Fibroblast of lung (primary cell): ENCODE results near the gene ZNF398. TPM values are rescaled to one million over a fixed set of nuclear protein-coding genes. Genes with fewer than 3 reads are reported as not detected.

Source experiments
- DNase-seq, 2 donors: peaks; one replicate each; pipeline versions ENCODE4 v3.0.0 to v3.0.0-alpha.2; 2010; ENCODE audit warnings: low read depth in 2 of 2
- H2AFZ ChIP-seq: 2 replicates; pipeline ENCODE4 v1.5.1; 2012; ENCODE audit warnings: low read length, control low read depth, inconsistent platforms
- H3K27ac ChIP-seq: 2 replicates; pipeline ENCODE4 v1.5.1; 2011; ENCODE audit warnings: low read length, control low read depth; ENCODE audit not compliant: insufficient read depth
- H3K27me3 ChIP-seq: 2 replicates; pipeline ENCODE4 v1.5.1; 2011; ENCODE audit warnings: mild to moderate bottlenecking, low read length; ENCODE audit not compliant: control insufficient read depth, insufficient read depth
- H3K36me3 ChIP-seq: 2 replicates; pipeline ENCODE4 v1.5.1; 2011; ENCODE audit warnings: low read length; ENCODE audit not compliant: control insufficient read depth, insufficient read depth
- H3K4me1 ChIP-seq: 2 replicates; pipeline ENCODE4 v1.5.1; 2011; ENCODE audit warnings: low read length; ENCODE audit not compliant: control insufficient read depth, insufficient read depth; ENCODE audit errors: extremely low read depth
- H3K4me2 ChIP-seq: 2 replicates; pipeline ENCODE4 v1.5.1; 2011; ENCODE audit warnings: low read length, control low read depth; ENCODE audit not compliant: insufficient read depth; ENCODE audit errors: extremely low read depth
- H3K4me3 ChIP-seq, 4 experiments: fragments of 200-600 bp in 1 of 4; sonication (generic) in 1 of 4; replicated peaks in 1 of 4; 2 replicates each; pipeline ENCODE4 v1.5.1; 2011 to 2016; ENCODE audit warnings: low read length in 4 of 4, low read depth in 3 of 4, mild to moderate bottlenecking in 3 of 4, control low read depth in 2 of 4, inconsistent platforms in 1 of 4, mixed read lengths in 1 of 4; ENCODE audit not compliant: insufficient read depth in 1 of 4; ENCODE audit errors: control extremely low read depth in 1 of 4
- H3K79me2 ChIP-seq: 2 replicates; pipeline ENCODE4 v1.5.1; 2012; ENCODE audit warnings: mild to moderate bottlenecking, low read length, inconsistent platforms; ENCODE audit not compliant: control insufficient read depth, insufficient read depth
- H3K9ac ChIP-seq: 2 replicates; pipeline ENCODE4 v1.5.1; 2011; ENCODE audit warnings: mild to moderate bottlenecking, low read length, control low read depth; ENCODE audit not compliant: insufficient read depth
- H3K9me3 ChIP-seq: 2 replicates; pipeline ENCODE4 v1.5.1; 2012; ENCODE audit warnings: low read depth, low read length; ENCODE audit not compliant: control insufficient read depth, insufficient read depth
- H4K20me1 ChIP-seq: 2 replicates; pipeline ENCODE4 v1.5.1; 2011; ENCODE audit warnings: low read length; ENCODE audit not compliant: control insufficient read depth, insufficient read depth; ENCODE audit errors: extremely low read depth
- EZH2 ChIP-seq: IDR thresholded peaks from 2 replicates; pipeline ENCODE4 v1.5.1; 2012; ENCODE audit warnings: low read length, control low read depth, mild to moderate bottlenecking; ENCODE audit errors: missing control alignments
- polyA plus RNA-seq, 2 donors: library from polyadenylated mRNA; depleted of rRNA in 1 of 2; stranded (reverse) in 1 of 2; unstranded in 1 of 2; fragments of >200 nt; gene quantifications; 2 replicates each; pipeline ENCODE4 v1.2.1, GENCODE V29; 2011 to 2012; ENCODE audit warnings: missing spikeins in 1 of 2
- total RNA-seq: library from RNA; depleted of rRNA; stranded (reverse); fragments of >200 nt; gene quantifications from 2 replicates; pipeline ENCODE4 v1.2.1, GENCODE V29; 2014
- TF ChIP-seq, protein P1 (sequence below), 2 donors: IDR thresholded peaks in 1 of 2; conservative IDR thresholded peaks in 1 of 2; 1 replicate in 1 of 2; 2 replicates in 1 of 2; pipeline ENCODE4 v1.5.1; 2011 to 2012; ENCODE audit warnings: low read length in 2 of 2, control low read depth in 1 of 2, inconsistent platforms in 1 of 2, low read depth in 1 of 2, mild to moderate bottlenecking in 1 of 2

The ZNF398 gene
- total and polyA plus RNA-seq, 2 donors (not counting 1 experiment from before 2014, with no cell fraction given): 6.7 to 7.3 TPM

DNA sequence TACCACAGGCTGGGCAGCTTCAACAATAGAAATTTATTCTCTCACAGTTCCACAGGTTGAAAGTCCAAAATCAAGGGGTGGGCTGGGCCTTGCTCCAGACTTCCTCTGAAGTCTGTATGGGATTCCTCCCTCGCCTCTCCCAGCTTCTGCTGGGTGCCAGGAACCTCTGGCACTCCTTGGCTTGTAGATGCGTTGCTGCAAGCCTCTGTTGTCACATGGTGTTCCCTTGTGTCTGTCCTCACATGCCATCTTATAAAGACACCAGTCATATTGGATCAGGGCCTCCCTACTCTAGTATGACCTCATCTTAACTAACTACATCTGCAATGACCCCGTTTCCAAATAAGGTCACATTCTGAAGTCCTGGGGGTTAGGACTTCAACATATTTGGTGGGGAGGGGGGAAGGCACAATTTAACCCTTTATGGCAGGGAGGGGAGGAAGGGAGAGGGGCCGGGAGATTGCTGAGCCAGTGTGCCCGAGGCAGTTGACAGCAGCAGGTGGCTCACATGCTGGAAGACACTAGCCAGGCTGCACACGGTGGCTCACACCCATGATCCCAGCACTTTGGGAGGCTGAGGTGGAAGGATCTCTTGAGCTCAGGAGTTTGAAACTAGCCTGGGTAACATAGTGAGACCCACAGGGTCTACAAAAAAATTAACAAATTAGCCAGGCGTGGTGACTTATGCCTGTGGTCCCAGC lies 66.9 kb downstream of the ZNF398 start:
- H3K9me3 ChIP-seq: no peaks in the 10 kb centered on the region
- no peak overlapping the region for H3K27ac ChIP-seq
- no peak overlapping the region for H2AFZ ChIP-seq
- H3K4me1 ChIP-seq: no peaks in the 10 kb centered on the region
- no peaks in the 10 kb centered on the region for H3K79me2 ChIP-seq
- no peaks in the 10 kb centered on the region for H3K27me3 ChIP-seq
- H3K4me3 ChIP-seq: no peak overlapping the region
- H4K20me1 ChIP-seq: no peaks in the 10 kb centered on the region
- H3K4me2 ChIP-seq: no peak overlapping the region
- no peak for TF ChIP-seq EZH2
- TF ChIP-seq, protein P1, sequence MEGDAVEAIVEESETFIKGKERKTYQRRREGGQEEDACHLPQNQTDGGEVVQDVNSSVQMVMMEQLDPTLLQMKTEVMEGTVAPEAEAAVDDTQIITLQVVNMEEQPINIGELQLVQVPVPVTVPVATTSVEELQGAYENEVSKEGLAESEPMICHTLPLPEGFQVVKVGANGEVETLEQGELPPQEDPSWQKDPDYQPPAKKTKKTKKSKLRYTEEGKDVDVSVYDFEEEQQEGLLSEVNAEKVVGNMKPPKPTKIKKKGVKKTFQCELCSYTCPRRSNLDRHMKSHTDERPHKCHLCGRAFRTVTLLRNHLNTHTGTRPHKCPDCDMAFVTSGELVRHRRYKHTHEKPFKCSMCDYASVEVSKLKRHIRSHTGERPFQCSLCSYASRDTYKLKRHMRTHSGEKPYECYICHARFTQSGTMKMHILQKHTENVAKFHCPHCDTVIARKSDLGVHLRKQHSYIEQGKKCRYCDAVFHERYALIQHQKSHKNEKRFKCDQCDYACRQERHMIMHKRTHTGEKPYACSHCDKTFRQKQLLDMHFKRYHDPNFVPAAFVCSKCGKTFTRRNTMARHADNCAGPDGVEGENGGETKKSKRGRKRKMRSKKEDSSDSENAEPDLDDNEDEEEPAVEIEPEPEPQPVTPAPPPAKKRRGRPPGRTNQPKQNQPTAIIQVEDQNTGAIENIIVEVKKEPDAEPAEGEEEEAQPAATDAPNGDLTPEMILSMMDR (conservative IDR thresholded peaks at IDR 0.05 in 1 of 2, IDR thresholded peaks at IDR 0.05 in 1 of 2; ENCODE audit: low read depth in 1 of 2, low read length in 2 of 2): no peak
- peaks cover 32% of the 10 kb centered on the region for H3K36me3 ChIP-seq
- no peak for DNase-seq
- no peak overlapping the region for H3K9ac ChIP-seq

DNA sequence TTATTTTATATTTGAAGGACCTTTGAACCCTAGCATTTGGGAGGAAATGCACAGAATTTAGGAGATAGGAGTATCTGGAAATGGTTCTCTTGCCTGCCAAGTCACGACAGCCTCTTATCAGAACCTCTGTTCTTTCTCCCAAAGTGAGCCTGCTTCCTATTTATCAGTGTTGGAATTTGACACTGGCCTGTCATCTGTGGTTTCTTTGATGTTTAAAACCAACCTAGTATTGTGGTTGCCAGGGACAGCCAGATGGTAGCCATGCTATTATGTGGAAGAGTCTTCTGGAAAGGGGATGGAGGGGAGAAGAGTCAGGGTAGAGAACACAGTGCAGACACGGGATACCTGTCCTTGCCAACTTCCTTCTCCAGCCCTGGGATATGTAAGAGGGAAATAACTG lies 69.1 kb downstream of the ZNF398 start:
- no peak overlapping the region for H2AFZ ChIP-seq
- no peaks in the 10 kb centered on the region for H3K27me3 ChIP-seq
- H3K27ac ChIP-seq: no peak overlapping the region
- H3K4me3 ChIP-seq: no peak overlapping the region
- no peaks in the 10 kb centered on the region for H3K4me1 ChIP-seq
- H3K36me3 ChIP-seq: peaks cover 25% of the 10 kb centered on the region
- H3K79me2 ChIP-seq: no peaks in the 10 kb centered on the region
- H3K9me3 ChIP-seq: no peaks in the 10 kb centered on the region
- no peak for DNase-seq
- H3K9ac ChIP-seq: no peak overlapping the region
- TF ChIP-seq EZH2: no peak
- TF ChIP-seq, protein P1 (conservative IDR thresholded peaks at IDR 0.05 in 1 of 2, IDR thresholded peaks at IDR 0.05 in 1 of 2; ENCODE audit: low read depth in 1 of 2, low read length in 2 of 2): no peak
- no peak overlapping the region for H3K4me2 ChIP-seq
- H4K20me1 ChIP-seq: no peaks in the 10 kb centered on the region

DNA sequence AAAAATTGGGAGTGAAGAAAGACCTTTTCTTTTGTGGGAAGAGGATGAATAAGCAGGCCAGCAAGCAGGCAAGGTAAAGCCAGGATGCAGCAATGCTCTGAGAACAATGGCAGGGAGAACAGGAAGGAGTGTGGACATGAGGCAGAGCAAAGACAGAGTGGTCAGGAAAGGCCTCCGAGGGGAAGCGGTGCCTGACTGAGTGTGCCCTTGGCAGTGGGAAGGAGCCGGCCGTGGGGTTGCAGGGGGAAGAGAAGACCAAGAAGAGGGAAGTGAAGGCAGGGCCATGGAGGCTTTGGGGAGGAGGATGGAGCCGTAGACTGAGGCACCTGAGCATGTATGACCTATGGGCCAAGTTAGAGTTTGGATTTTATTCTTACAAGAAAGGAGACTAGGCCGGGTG lies 70.3 kb downstream of the ZNF398 start:
- H3K36me3 ChIP-seq: peaks cover 22% of the 10 kb centered on the region

More for the DNA sequence above, 70.3 kb downstream of the ZNF398 start:
- H3K4me3 ChIP-seq: no peak overlapping the region
- no peaks in the 10 kb centered on the region for H3K79me2 ChIP-seq
- H2AFZ ChIP-seq: no peak overlapping the region
- no peaks in the 10 kb centered on the region for H3K27me3 ChIP-seq
- no peak for DNase-seq
- no peaks in the 10 kb centered on the region for H3K4me1 ChIP-seq
- no peak for TF ChIP-seq EZH2
- TF ChIP-seq, protein P1 (conservative IDR thresholded peaks at IDR 0.05 in 1 of 2, IDR thresholded peaks at IDR 0.05 in 1 of 2; ENCODE audit: low read depth in 1 of 2, low read length in 2 of 2): no peak
- H3K9ac ChIP-seq: no peak overlapping the region
- H4K20me1 ChIP-seq: no peaks in the 10 kb centered on the region
- H3K4me2 ChIP-seq: no peak overlapping the region
- H3K27ac ChIP-seq: no peak overlapping the region
- no peaks in the 10 kb centered on the region for H3K9me3 ChIP-seq
